H1 (cell line): Measurements from ENCODE around the gene VPS9D1. TPM values are rescaled to one million over a fixed set of nuclear protein-coding genes. Genes with fewer than 3 reads are reported as not detected.

ENCODE experiments used
- polyA plus RNA-seq, 7 experiments: library from polyadenylated mRNA; depleted of rRNA in 3 of 7; stranded (reverse) in 5 of 7; unstranded in 2 of 7; fragments of >200 nt in 5 of 7; fragments of 200-250 nt in 2 of 7; gene quantifications; 1 replicate in 5 of 7; 2 replicates in 1 of 7; 4 replicates in 1 of 7; pipeline versions ENCODE4 v1.2.1 to v1.2.3, GENCODE V29; 2011 to 2013; ENCODE audit warnings: missing spikeins in 2 of 7, mixed read lengths in 2 of 7
- total RNA-seq: library from RNA; stranded (reverse); fragmentation: NEBNext Ultra II Directional; extraction: Animal tissue kit (Norgen Biotek cat#: 25700); gene quantifications from 2 replicates; pipeline ENCODE4 v1.2.1, GENCODE V29; 2021

VPS9D1 gene
- total and polyA plus RNA-seq, 2 of the 8 experiments (the other 6 are each of a cell fraction or from before 2014, with no cell fraction given) = 2.9 to 5.4 TPM

Other genes with a start within 250 kb of the VPS9D1 start
- 136 and 142 TPM in 2 replicates for gene ANKRD11, start 230.3 kb downstream of the VPS9D1 start, total RNA-seq
- 46.5 and 75.1 TPM in 2 replicates for gene ANKRD11, start 230.3 kb downstream of the VPS9D1 start, polyA plus RNA-seq (2011; rRNA removed)
- 109 and 113 TPM in 2 replicates for gene SPG7, start 212.5 kb downstream of the VPS9D1 start, total RNA-seq
- 72.1 and 85.5 TPM in 2 replicates for gene SPG7, start 212.5 kb downstream of the VPS9D1 start, polyA plus RNA-seq (2011; rRNA removed)
- 2,162 and 2,205 TPM in 2 replicates for gene RPL13, start 160.2 kb downstream of the VPS9D1 start, total RNA-seq
- 7,384 and 8,839 TPM in 2 replicates for gene RPL13, start 160.2 kb downstream of the VPS9D1 start, polyA plus RNA-seq (2011; rRNA removed)
- 21.7 and 23.7 TPM in 2 replicates for gene CPNE7, start 145.1 kb downstream of the VPS9D1 start, total RNA-seq
- gene CPNE7, start 145.1 kb downstream of the VPS9D1 start, polyA plus RNA-seq (2011; rRNA removed) = 10.0 and 17.2 TPM in 2 replicates
- 2.5 and 3.1 TPM in 2 replicates for gene DPEP1, start 107.3 kb downstream of the VPS9D1 start, total RNA-seq
- 2.8 and 3.9 TPM in 2 replicates for gene DPEP1, start 107.3 kb downstream of the VPS9D1 start, polyA plus RNA-seq (2011; rRNA removed)
- 64.4 and 73.5 TPM in 2 replicates for gene CHMP1A, start 63.2 kb downstream of the VPS9D1 start, total RNA-seq
- 75.8 and 100 TPM in 2 replicates for gene CHMP1A, start 63.2 kb downstream of the VPS9D1 start, polyA plus RNA-seq (2011; rRNA removed)
- gene SPATA33, start 63.1 kb downstream of the VPS9D1 start, total RNA-seq = 13.5 and 16.9 TPM in 2 replicates
- 5.4 and 8.4 TPM in 2 replicates for gene SPATA33, start 63.1 kb downstream of the VPS9D1 start, polyA plus RNA-seq (2011; rRNA removed)
- 76.8 and 83.9 TPM in 2 replicates for gene CDK10, start 34.2 kb downstream of the VPS9D1 start, total RNA-seq
- gene CDK10, start 34.2 kb downstream of the VPS9D1 start, polyA plus RNA-seq (2011; rRNA removed) = 49.5 and 87.5 TPM in 2 replicates
- gene SPATA2L, start 19.2 kb downstream of the VPS9D1 start, total RNA-seq = 12.5 and 12.7 TPM in 2 replicates
- gene SPATA2L, start 19.2 kb downstream of the VPS9D1 start, polyA plus RNA-seq (2011; rRNA removed) = 9.3 and 17.7 TPM in 2 replicates
- gene ZNF276, start 639 bp upstream of the VPS9D1 start, total RNA-seq = 9.3 and 9.6 TPM in 2 replicates
- gene ZNF276, start 639 bp upstream of the VPS9D1 start, polyA plus RNA-seq (2011; rRNA removed) = 6.4 and 10.0 TPM in 2 replicates
- gene FANCA, start 95.7 kb upstream of the VPS9D1 start, total RNA-seq = 78.5 and 85.9 TPM in 2 replicates
- 75.9 and 96.9 TPM in 2 replicates for gene FANCA, start 95.7 kb upstream of the VPS9D1 start, polyA plus RNA-seq (2011; rRNA removed)
- 12.2 and 15.4 TPM in 2 replicates for gene SPIRE2, start 107.6 kb upstream of the VPS9D1 start, total RNA-seq
- gene SPIRE2, start 107.6 kb upstream of the VPS9D1 start, polyA plus RNA-seq (2011; rRNA removed) = 7.4 and 10.2 TPM in 2 replicates
- gene TCF25, start 152.7 kb upstream of the VPS9D1 start, total RNA-seq = 92.2 and 102 TPM in 2 replicates
- gene TCF25, start 152.7 kb upstream of the VPS9D1 start, polyA plus RNA-seq (2011; rRNA removed) = 78.1 and 102 TPM in 2 replicates
- 2.0 and 2.2 TPM in 2 replicates for gene MC1R, start 198.0 kb upstream of the VPS9D1 start, total RNA-seq
- gene MC1R, start 198.0 kb upstream of the VPS9D1 start, polyA plus RNA-seq (2011; rRNA removed) = 2.9 and 4.3 TPM in 2 replicates
- 275 and 292 TPM in 2 replicates for gene TUBB3, start 202.4 kb upstream of the VPS9D1 start, total RNA-seq
- 393 and 420 TPM in 2 replicates for gene TUBB3, start 202.4 kb upstream of the VPS9D1 start, polyA plus RNA-seq (2011; rRNA removed)
- 48.3 and 53.0 TPM in 2 replicates for gene DEF8, start 227.9 kb upstream of the VPS9D1 start, total RNA-seq
- 110 and 155 TPM in 2 replicates for gene DEF8, start 227.9 kb upstream of the VPS9D1 start, polyA plus RNA-seq (2011; rRNA removed)